GM12878 (cell line): ENCODE results near the gene ZNF30. TPM values are rescaled to one million over a fixed set of nuclear protein-coding genes. Genes with fewer than 3 reads are reported as not detected.

Experiments
- ATAC-seq: fragments of 200-7000 bp; cut with Tn5 transposase; 3 replicates; pipeline ENCODE4 v1.9.1; 2020; ENCODE audit warnings: mild to moderate bottlenecking, moderate library complexity
- BruUV-seq: library from RNA; stranded (reverse); fragments of 400-500 nt; replicated peaks from 2 replicates; lab custom pipeline; 2021; lab: Mats Ljungman, UMichigan
- CTCF ChIA-PET: fragments of 300-600 bp; sonication (Branson Sonifier 250); formaldehyde crosslinking; extraction: SDS; loops from one replicate; lab custom pipeline; 2021; ENCODE audit warnings: inconsistent platforms; lab: Yijun Ruan, JAX
- POLR2A ChIA-PET: fragments of 350-600 bp; formaldehyde crosslinking; extraction: SDS; loops from one replicate; lab custom pipeline; 2021; ENCODE audit warnings: inconsistent platforms; lab: Charles Lee
- RAD21 ChIA-PET: fragments of 300-600 bp; sonication (Branson Sonifier 250); formaldehyde crosslinking; loops from one replicate; lab custom pipeline; 2023; ENCODE audit warnings: antibody characterized with exemption; ENCODE audit not compliant: unreplicated experiment; lab: Charles Lee
- SMC1A ChIA-PET: fragments of 300-600 bp; sonication (Branson Sonifier 250); formaldehyde crosslinking; loops from one replicate; lab custom pipeline; 2023; ENCODE audit not compliant: unreplicated experiment, uncharacterized antibody; lab: Charles Lee
- DNase-seq: peaks from one replicate; pipeline ENCODE4 v3.0.0-alpha.2; 2011; ENCODE audit warnings: low read depth, low spot score
- FAIRE-seq: peaks from 3 replicates; lab custom pipeline; 2011; peaks lifted over from hg19 to GRCh38; lab: Jason Lieb, UNC
- H2AFZ ChIP-seq: 2 replicates; pipeline ENCODE4 v1.6.0; 2011; ENCODE audit warnings: low read depth, low read length, control low read depth; ENCODE audit not compliant: control insufficient read depth
- H3K27ac ChIP-seq: 2 replicates; pipeline ENCODE4 v1.5.1; 2011; ENCODE audit warnings: control low read depth; ENCODE audit not compliant: control insufficient read depth, insufficient read depth
- H3K27me3 ChIP-seq, 2 experiments: replicated peaks in 1 of 2; 2 replicates each; pipeline versions ENCODE4 v1.6.0 to v1.6.1; 2011; ENCODE audit warnings: low read length in 1 of 2; ENCODE audit not compliant: control insufficient read depth in 2 of 2, insufficient read depth in 2 of 2
- H3K36me3 ChIP-seq, 2 experiments: 2 replicates each; pipeline ENCODE4 v1.5.1; 2011; ENCODE audit warnings: low read length in 1 of 2; ENCODE audit not compliant: control insufficient read depth in 2 of 2, insufficient read depth in 2 of 2
- H3K4me1 ChIP-seq: 2 replicates; pipeline ENCODE4 v1.6.1; 2011; ENCODE audit warnings: mild to moderate bottlenecking, low read length, moderate library complexity, mixed read lengths; ENCODE audit not compliant: control insufficient read depth, insufficient read depth
- H3K4me2 ChIP-seq: 2 replicates; pipeline ENCODE4 v1.6.0; 2011; ENCODE audit warnings: control low read depth; ENCODE audit not compliant: control insufficient read depth, insufficient read depth
- H3K4me3 ChIP-seq: fragments of 200-600 bp; sonication (generic); 2 replicates; pipeline ENCODE4 v1.5.1; 2016
- H3K79me2 ChIP-seq: 2 replicates; pipeline ENCODE4 v1.6.0; 2011; ENCODE audit warnings: low read length; ENCODE audit not compliant: control insufficient read depth, insufficient read depth
- H3K9ac ChIP-seq: 2 replicates; pipeline ENCODE4 v1.8.0; 2011; ENCODE audit warnings: low read length, control low read depth, mixed read lengths; ENCODE audit not compliant: control insufficient read depth, insufficient read depth
- H3K9me3 ChIP-seq: replicated peaks from 3 replicates; pipeline ENCODE4 v1.5.1; 2011; ENCODE audit warnings: mild to moderate bottlenecking, low read length; ENCODE audit not compliant: control insufficient read depth, insufficient read depth
- H4K20me1 ChIP-seq: 2 replicates; pipeline ENCODE4 v1.6.0; 2011; ENCODE audit not compliant: control insufficient read depth, insufficient read depth
- BMI1 ChIP-seq: fragments of 450-650 bp; IDR thresholded peaks from 2 replicates; pipeline ENCODE4 v1.6.1; 2016; ENCODE audit warnings: mild to moderate bottlenecking, moderate library complexity, borderline replicate concordance
- NFYA ChIP-seq: IDR thresholded peaks from 2 replicates; pipeline ENCODE4 v1.6.1; 2011; ENCODE audit warnings: low read depth, mild to moderate bottlenecking, low read length, improper control_type of control experiment, borderline replicate concordance
- PKNOX1 ChIP-seq: fragments of 450-650 bp; IDR thresholded peaks from 2 replicates; pipeline ENCODE4 v1.6.1; 2016; ENCODE audit warnings: mild to moderate bottlenecking
- whole genome bisulfite sequencing: methylation state at CpG from one replicate; pipeline ENCODE4 v1.1.6; 2016; ENCODE audit warnings: low lambda C conversion rate; ENCODE audit not compliant: insufficient replicate concordance, insufficient coverage; ENCODE audit errors: missing lambda C conversion rate; 5-methylcytosine and 5-hydroxymethylcytosine counted together
- in situ Hi-C: fragments of 300-500 bp; cut with MboI; formaldehyde crosslinking; loops from 9 replicates; pipeline ENCODE4 v1.14.3; 2018; ENCODE audit warnings: mixed read lengths
- intact Hi-C: fragments of 100-400 bp; cut with micrococcal nuclease; formaldehyde crosslinking; loops from one replicate; pipeline ENCODE4 v1.14.2; 2022; ENCODE audit not compliant: unreplicated experiment
- polyA plus RNA-seq, 11 experiments: library from polyadenylated mRNA; depleted of rRNA in 4 of 11; unstranded in 6 of 11; stranded (reverse) in 5 of 11; fragments of >200 nt; fragmentation: Nextera tagmentation in 4 of 11; fragmentation: Illumina TruSeq in 1 of 11; extraction: Ambion mirVana in 4 of 11; extraction: Trizol in 1 of 11; gene quantifications; 1 replicate in 1 of 11; 2 replicates in 10 of 11; pipeline versions ENCODE4 v1.2.1 to v1.2.3, GENCODE V29; 2011 to 2016; ENCODE audit warnings: inconsistent platforms in 2 of 11, missing spikeins in 2 of 11, low read depth in 1 of 11
- total RNA-seq, 4 experiments: library from RNA; depleted of rRNA in 3 of 4; stranded (reverse); fragments of >200 nt in 3 of 4; fragmentation: Illumina TruSeq in 1 of 4; extraction: Trizol in 1 of 4; gene quantifications; 2 replicates each; pipeline versions ENCODE4 v1.2.1 to v1.2.3, GENCODE V29; 2013 to 2021

ZNF30 gene
- total and polyA plus RNA-seq, 10 of the 15 experiments (the other 5 are each of a cell fraction or from before 2014, with no cell fraction given): 0.85 to 2.3 (median 1.3) TPM

GRCh38 chr19:34879563-34879962 lies 47.1 kb upstream of the ZNF30 start:
- intact Hi-C loops (no loop called here), in situ Hi-C loops (no loop called here)
- H3K9ac ChIP-seq: no peak overlapping the region
- no peaks in the 10 kb centered on the region for H3K27me3 ChIP-seq
- H3K4me1 ChIP-seq: no peaks in the 10 kb centered on the region
- H3K27ac ChIP-seq: no peak overlapping the region
- no peaks in the 10 kb centered on the region for H4K20me1 ChIP-seq
- FAIRE-seq (no peak), ATAC-seq (no peak), DNase-seq (no peak)
- H3K4me2 ChIP-seq: no peak overlapping the region
- no peaks in the 10 kb centered on the region for H3K36me3 ChIP-seq
- CTCF ChIA-PET: no interaction called here
- no peaks in the 10 kb centered on the region for H3K9me3 ChIP-seq
- SMC1A ChIA-PET: no interaction called here
- no peak overlapping the region for H3K4me3 ChIP-seq
- no peak overlapping the region for H2AFZ ChIP-seq
- POLR2A ChIA-PET: no interaction called here
- RAD21 ChIA-PET: no interaction called here
- BruUV-seq: no TSS peak
- no peaks in the 10 kb centered on the region for H3K79me2 ChIP-seq
- TF ChIP-seq NFYA (no peak), BMI1 (no peak)

GRCh38 chr19:34880034-34880433 lies 46.7 kb upstream of the ZNF30 start:
- intact Hi-C loops: no loop called here
- ATAC-seq: no peak
- BruUV-seq: no TSS peak

More at GRCh38 chr19:34880034-34880433, 46.7 kb upstream of the ZNF30 start:
- Histone ChIP-seq H3K9me3 (no peaks in the 10 kb centered on the region), H3K4me2 (no peak overlapping the region)
- FAIRE-seq: no peak
- in situ Hi-C loops: no loop called here
- no peak for TF ChIP-seq PKNOX1
- TF ChIP-seq, all 136 proteins: peak for 0
- Histone ChIP-seq H2AFZ (no peak overlapping the region), H3K79me2 (no peaks in the 10 kb centered on the region), H3K9ac (no peak overlapping the region), H3K4me3 (no peak overlapping the region), H4K20me1 (no peaks in the 10 kb centered on the region), H3K36me3 (no peaks in the 10 kb centered on the region), H3K27ac (no peak overlapping the region), H3K4me1 (no peaks in the 10 kb centered on the region), H3K27me3 (no peaks in the 10 kb centered on the region)
- WGBS: 60% methylated on average over 1 of the region's 1 CpG
- ChIA-PET SMC1A (interaction anchor here (1.4 kb wide), 1 partner anchor 14 kb away, joined by 3 read pairs; no protein-coding TSS in a partner anchor), RAD21 (no interaction called here), POLR2A (no interaction called here), CTCF (no interaction called here)
- no peak for DNase-seq
